Measurements from ENCODE around the gene BIVM. TPM values are rescaled to one million over a fixed set of nuclear protein-coding genes. Genes with fewer than 3 reads are reported as not detected.

Gene BIVM
- total RNA-seq, 1 donor from 2014 or later = 16.6 TPM

DNA sequence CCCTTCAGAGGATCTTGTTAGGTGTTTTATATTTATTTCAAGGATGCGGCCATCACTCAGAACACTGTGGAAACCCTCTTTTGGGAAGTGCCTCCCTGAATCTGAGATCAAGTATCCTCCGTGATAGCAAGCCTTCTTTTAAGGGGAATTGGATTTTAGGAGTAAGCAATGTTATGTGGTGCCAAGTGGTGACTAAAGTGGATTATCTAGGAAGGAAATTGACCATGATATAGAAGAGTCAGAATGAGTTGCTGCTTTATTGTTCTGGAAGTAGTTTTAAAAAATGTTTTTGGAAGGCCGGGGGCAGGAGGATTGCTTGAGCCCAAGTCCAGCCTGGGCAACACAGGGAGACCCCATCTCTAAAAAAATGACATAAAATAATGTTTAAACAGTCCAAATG, 53.6 kb downstream of the BIVM start:
- H3K27me3 Mint-ChIP-seq (ENCODE audit: unreplicated experiment) = peaks cover 4% of the 10 kb centered on the region
- H3K36me3 Mint-ChIP-seq (ENCODE audit: low read depth, unreplicated experiment) = peaks cover 14% of the 10 kb centered on the region
- DNase-seq (ENCODE audit: low spot score) = no peak
- H3K9me3 Mint-ChIP-seq (ENCODE audit: unreplicated experiment) = no peaks in the 10 kb centered on the region
- no peak overlapping the region for H3K4me3 Mint-ChIP-seq (ENCODE audit: unreplicated experiment)
- H3K27ac Mint-ChIP-seq (ENCODE audit: unreplicated experiment) = no peak overlapping the region
- TF ChIP-seq, protein P1, sequence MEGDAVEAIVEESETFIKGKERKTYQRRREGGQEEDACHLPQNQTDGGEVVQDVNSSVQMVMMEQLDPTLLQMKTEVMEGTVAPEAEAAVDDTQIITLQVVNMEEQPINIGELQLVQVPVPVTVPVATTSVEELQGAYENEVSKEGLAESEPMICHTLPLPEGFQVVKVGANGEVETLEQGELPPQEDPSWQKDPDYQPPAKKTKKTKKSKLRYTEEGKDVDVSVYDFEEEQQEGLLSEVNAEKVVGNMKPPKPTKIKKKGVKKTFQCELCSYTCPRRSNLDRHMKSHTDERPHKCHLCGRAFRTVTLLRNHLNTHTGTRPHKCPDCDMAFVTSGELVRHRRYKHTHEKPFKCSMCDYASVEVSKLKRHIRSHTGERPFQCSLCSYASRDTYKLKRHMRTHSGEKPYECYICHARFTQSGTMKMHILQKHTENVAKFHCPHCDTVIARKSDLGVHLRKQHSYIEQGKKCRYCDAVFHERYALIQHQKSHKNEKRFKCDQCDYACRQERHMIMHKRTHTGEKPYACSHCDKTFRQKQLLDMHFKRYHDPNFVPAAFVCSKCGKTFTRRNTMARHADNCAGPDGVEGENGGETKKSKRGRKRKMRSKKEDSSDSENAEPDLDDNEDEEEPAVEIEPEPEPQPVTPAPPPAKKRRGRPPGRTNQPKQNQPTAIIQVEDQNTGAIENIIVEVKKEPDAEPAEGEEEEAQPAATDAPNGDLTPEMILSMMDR (IDR thresholded peaks at IDR 0.05; ENCODE audit: unreplicated experiment) = no peak
- H3K4me1 Mint-ChIP-seq (ENCODE audit: unreplicated experiment) = peaks cover 26% of the 10 kb centered on the region

DNA sequence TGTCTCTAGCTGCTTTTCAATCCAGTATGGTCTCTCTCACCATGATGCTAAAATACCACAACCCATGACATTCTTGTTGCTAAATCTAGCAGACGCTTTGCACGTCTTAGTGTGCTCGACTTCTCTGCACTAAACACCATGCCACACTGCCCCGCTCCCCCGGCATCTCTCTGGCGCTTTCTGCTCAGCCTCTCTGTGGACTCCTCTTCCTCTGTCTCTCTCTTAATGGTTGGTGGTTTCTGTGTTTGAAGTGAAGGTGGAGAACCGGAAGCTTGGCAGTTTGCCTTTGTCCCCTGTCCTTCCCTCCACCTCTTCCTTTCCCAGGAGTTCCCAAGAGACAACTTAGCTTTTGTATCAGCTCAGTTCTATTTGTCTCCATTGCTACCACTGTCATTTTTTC, 55.8 kb downstream of the BIVM start:
- TF ChIP-seq, protein P1 (IDR thresholded peaks at IDR 0.05; ENCODE audit: unreplicated experiment) = no peak
- no peak overlapping the region for H3K4me3 Mint-ChIP-seq (ENCODE audit: unreplicated experiment)
- H3K4me1 Mint-ChIP-seq (ENCODE audit: unreplicated experiment) = peaks cover 26% of the 10 kb centered on the region
- H3K9me3 Mint-ChIP-seq (ENCODE audit: unreplicated experiment) = no peaks in the 10 kb centered on the region
- H3K36me3 Mint-ChIP-seq (ENCODE audit: low read depth, unreplicated experiment) = peaks cover 26% of the 10 kb centered on the region
- DNase-seq (ENCODE audit: low spot score) = no peak
- peaks cover 4% of the 10 kb centered on the region for H3K27me3 Mint-ChIP-seq (ENCODE audit: unreplicated experiment)
- peak overlapping the region; percentile 7 for H3K27ac Mint-ChIP-seq (ENCODE audit: unreplicated experiment)

DNA sequence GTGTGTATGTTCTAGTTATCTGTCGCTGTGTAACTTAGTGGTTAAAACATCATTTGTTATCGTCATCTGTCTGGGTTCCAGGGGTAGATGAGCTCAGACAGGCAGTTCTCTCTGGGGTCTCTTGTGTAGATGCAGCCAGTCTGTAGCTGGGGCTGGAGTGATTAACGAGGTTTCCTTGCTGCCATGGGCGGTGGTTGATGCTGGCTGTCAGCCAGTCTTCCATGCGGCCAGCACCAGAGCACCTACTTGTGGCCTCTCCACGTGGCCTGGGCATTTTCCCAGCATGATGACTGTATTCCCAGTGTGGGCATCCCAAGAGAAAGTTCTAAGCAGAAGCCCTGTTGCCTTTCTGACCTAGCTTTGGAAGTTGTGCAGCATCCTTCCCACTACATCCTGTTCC, 57.6 kb downstream of the BIVM start:
- peaks cover 1% of the 10 kb centered on the region for H3K27me3 Mint-ChIP-seq (ENCODE audit: unreplicated experiment)

DNA sequence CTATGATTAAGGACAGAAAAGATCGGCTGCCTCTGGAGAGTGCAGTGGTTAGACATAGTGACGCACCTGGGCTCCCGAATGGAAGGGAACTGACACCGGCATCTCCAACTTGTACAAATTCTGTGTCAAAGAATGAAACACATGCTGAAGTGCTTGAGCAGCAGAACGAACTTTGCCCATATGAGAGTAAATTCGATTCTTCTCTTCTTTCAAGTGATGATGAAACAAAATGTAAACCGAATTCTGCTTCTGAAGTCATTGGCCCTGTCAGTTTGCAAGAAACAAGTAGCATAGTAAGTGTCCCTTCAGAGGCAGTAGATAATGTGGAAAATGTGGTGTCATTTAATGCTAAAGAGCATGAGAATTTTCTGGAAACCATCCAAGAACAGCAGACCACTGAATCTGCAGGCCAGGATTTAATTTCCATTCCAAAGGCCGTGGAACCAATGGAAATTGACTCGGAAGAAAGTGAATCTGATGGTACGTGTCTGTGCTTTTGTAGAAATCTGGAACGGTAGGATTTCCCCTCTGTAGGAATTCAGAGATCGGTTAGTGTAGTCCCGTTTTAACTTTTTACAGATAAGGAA, 63.8 kb downstream of the BIVM start:
- Mint-ChIP-seq H3K9me3 (ENCODE audit: unreplicated experiment) (no peaks in the 10 kb centered on the region), H3K27ac (ENCODE audit: unreplicated experiment) (no peak overlapping the region), H3K36me3 (ENCODE audit: low read depth, unreplicated experiment) (peaks cover 55% of the 10 kb centered on the region), H3K27me3 (ENCODE audit: unreplicated experiment) (no peaks in the 10 kb centered on the region), H3K4me3 (ENCODE audit: unreplicated experiment) (peak overlapping the region; percentile 6), H3K4me1 (ENCODE audit: unreplicated experiment) (peaks cover 25% of the 10 kb centered on the region)
- TF ChIP-seq, protein P1 (IDR thresholded peaks at IDR 0.05; ENCODE audit: unreplicated experiment) = no peak
- no peak for DNase-seq (ENCODE audit: low spot score)

More for the DNA sequence above, 57.6 kb downstream of the BIVM start:
- DNase-seq (ENCODE audit: low spot score) = no peak
- TF ChIP-seq, protein P1 (IDR thresholded peaks at IDR 0.05; ENCODE audit: unreplicated experiment) = no peak
- Mint-ChIP-seq H3K36me3 (ENCODE audit: low read depth, unreplicated experiment) (peaks cover 36% of the 10 kb centered on the region), H3K9me3 (ENCODE audit: unreplicated experiment) (no peaks in the 10 kb centered on the region), H3K4me3 (ENCODE audit: unreplicated experiment) (no peak overlapping the region), H3K4me1 (ENCODE audit: unreplicated experiment) (peaks cover 17% of the 10 kb centered on the region), H3K27ac (ENCODE audit: unreplicated experiment) (no peak overlapping the region)

DNA sequence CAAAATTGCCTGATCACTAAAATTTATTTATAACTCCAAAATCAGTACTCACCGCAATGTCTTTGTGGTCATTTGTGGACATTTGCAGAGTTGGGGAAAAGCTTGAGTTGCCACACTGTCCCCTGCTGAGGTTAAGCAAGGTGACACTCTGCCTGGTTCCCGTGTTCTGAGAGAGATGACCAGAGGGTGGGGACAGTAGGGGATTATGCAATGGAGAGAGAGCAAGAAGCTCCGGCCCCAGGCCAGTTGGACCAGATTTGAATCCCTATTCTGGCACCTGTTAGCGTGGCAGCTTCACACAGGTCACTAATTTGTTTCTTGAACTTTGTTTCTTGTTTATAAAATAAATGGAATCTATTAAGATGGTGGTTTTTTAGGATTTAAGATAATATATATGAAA, 64.7 kb downstream of the BIVM start:
- peaks cover 25% of the 10 kb centered on the region for H3K4me1 Mint-ChIP-seq (ENCODE audit: unreplicated experiment)
- no peak for DNase-seq (ENCODE audit: low spot score)
- peaks cover 3% of the 10 kb centered on the region for H3K27me3 Mint-ChIP-seq (ENCODE audit: unreplicated experiment)
- no peaks in the 10 kb centered on the region for H3K9me3 Mint-ChIP-seq (ENCODE audit: unreplicated experiment)
- H3K27ac Mint-ChIP-seq (ENCODE audit: unreplicated experiment) = no peak overlapping the region
- TF ChIP-seq, protein P1 (IDR thresholded peaks at IDR 0.05; ENCODE audit: unreplicated experiment) = no peak
- H3K36me3 Mint-ChIP-seq (ENCODE audit: low read depth, unreplicated experiment) = peaks cover 53% of the 10 kb centered on the region
- no peak overlapping the region for H3K4me3 Mint-ChIP-seq (ENCODE audit: unreplicated experiment)
